ENCODE measurements around the gene MESD.

- no peak for TF ChIP-seq SUZ12 (IDR thresholded peaks at IDR 0.05; ENCODE audit: extremely low read depth, insufficient read depth, insufficient read length)
- TF ChIP-seq ZNF274 (IDR thresholded peaks at IDR 0.05; ENCODE audit: low read depth, low read length): no peak
Observed at GRCh38 chr15:80957556-80957955, 32.1 kb downstream of the MESD start.

All from NT2/D1 (cell line).